Measurements from ENCODE around the gene HECW1. TPM values are rescaled to one million over a fixed set of nuclear protein-coding genes. Genes with fewer than 3 reads are reported as not detected.
A peak's percentile ranks its signal among the peaks of the same experiment; 100 is the strongest.

Gene HECW1
- total and polyA plus RNA-seq, 2 of the 13 experiments (the other 11 are each of a cell fraction or from before 2014, with no cell fraction given): not detected

DNA sequence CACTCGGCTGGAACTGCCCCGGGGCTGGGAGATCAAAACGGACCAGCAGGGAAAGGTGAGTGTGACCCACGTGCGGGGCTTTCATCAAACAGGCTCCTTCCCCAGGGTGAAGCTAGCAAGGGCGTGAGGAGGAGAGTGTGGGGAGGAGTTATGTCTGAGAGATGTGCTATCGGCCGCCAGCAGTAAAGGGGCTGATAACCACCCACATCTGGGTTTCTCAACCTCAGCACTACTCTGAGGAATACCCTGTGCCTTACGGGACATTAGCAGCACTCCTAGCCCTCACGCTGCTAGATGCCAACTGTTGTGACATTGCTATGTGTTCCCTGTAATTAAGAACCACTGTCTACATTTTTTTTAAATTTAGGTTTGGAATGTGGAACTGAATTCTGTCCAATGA lies 356.6 kb downstream of the HECW1 start:
- CTCF ChIA-PET (ENCODE audit: low intra/inter-chr PET ratio, low total read pairs): no interaction called here

More for the DNA sequence above, 356.6 kb downstream of the HECW1 start:
- peaks cover 0 to 23% of the 10 kb centered on the region in 2 experiments; a peak in 4 of 5 replicates for H3K27me3 ChIP-seq (ENCODE audit: control insufficient read depth in 1 of 2, insufficient read depth in 2 of 2, low read length in 2 of 2)
- no peak for FAIRE-seq
- no peaks in the 10 kb centered on the region for H4K20me1 ChIP-seq (ENCODE audit: insufficient read depth, low read length)
- H3K9me3 ChIP-seq (ENCODE audit: low read length): no peaks in the 10 kb centered on the region
- intact Hi-C loops (cut with micrococcal nuclease; ENCODE audit: unreplicated experiment) (no loop called here), in situ Hi-C loops (cut with HindIII; ENCODE audit: extremely low pct_ligation_motif_present, low pct_unique_long_range_greater_than_20kb) (loop anchor here (25.0 kb wide), 2 partner anchors 243 to 368 kb away; no protein-coding TSS in a partner anchor)
- no peak overlapping the region for H2AFZ ChIP-seq (ENCODE audit: low read length)
- peak overlapping the region; percentile 28; the same call in 1 of the 2 replicates for H3K4me2 ChIP-seq (ENCODE audit: low read depth, low read length)
- no peaks in the 10 kb centered on the region for H3K79me2 ChIP-seq (ENCODE audit: insufficient read depth, low read length)
- peak; percentile 67 for ATAC-seq
- H3K9ac ChIP-seq (ENCODE audit: insufficient read depth, low read depth, low read length): no peak overlapping the region
- TF ChIP-seq ARNT2 (CRISPR knock-in tag; IDR thresholded peaks at IDR 0.05; ENCODE audit: low read depth) (no peak), NFKB2 (CRISPR knock-in tag; IDR thresholded peaks at IDR 0.05; ENCODE audit: borderline replicate concordance) (0 out of 2 replicates have a peak, but pooled peaks have one; percentile 27), HHEX (CRISPR knock-in tag; IDR thresholded peaks at IDR 0.05) (no peak), RFXANK (CRISPR knock-in tag; IDR thresholded peaks at IDR 0.05) (no peak), RAD21 (CRISPR knock-in tag; IDR thresholded peaks at IDR 0.05) (no peak), ELF1 (CRISPR knock-in tag; IDR thresholded peaks at IDR 0.05) (no peak), SOX6 (IDR thresholded peaks at IDR 0.05) (no peak), SOX6 (CRISPR knock-in tag; IDR thresholded peaks at IDR 0.05) (no peak), ATF1 (CRISPR knock-in tag; IDR thresholded peaks at IDR 0.05) (no peak), KAT7 (CRISPR knock-in tag; IDR thresholded peaks at IDR 0.05; ENCODE audit: borderline replicate concordance) (no peak), ZNF773 (CRISPR knock-in tag; IDR thresholded peaks at IDR 0.05; ENCODE audit: borderline replicate concordance) (no peak), SIN3A (IDR thresholded peaks at IDR 0.05; ENCODE audit: borderline replicate concordance, low read depth, low read length) (no peak)
- TF ChIP-seq, protein P1, sequence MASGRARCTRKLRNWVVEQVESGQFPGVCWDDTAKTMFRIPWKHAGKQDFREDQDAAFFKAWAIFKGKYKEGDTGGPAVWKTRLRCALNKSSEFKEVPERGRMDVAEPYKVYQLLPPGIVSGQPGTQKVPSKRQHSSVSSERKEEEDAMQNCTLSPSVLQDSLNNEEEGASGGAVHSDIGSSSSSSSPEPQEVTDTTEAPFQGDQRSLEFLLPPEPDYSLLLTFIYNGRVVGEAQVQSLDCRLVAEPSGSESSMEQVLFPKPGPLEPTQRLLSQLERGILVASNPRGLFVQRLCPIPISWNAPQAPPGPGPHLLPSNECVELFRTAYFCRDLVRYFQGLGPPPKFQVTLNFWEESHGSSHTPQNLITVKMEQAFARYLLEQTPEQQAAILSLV (CRISPR knock-in tag; IDR thresholded peaks at IDR 0.05; ENCODE audit: borderline replicate concordance): no peak
- TF ChIP-seq, protein P2, sequence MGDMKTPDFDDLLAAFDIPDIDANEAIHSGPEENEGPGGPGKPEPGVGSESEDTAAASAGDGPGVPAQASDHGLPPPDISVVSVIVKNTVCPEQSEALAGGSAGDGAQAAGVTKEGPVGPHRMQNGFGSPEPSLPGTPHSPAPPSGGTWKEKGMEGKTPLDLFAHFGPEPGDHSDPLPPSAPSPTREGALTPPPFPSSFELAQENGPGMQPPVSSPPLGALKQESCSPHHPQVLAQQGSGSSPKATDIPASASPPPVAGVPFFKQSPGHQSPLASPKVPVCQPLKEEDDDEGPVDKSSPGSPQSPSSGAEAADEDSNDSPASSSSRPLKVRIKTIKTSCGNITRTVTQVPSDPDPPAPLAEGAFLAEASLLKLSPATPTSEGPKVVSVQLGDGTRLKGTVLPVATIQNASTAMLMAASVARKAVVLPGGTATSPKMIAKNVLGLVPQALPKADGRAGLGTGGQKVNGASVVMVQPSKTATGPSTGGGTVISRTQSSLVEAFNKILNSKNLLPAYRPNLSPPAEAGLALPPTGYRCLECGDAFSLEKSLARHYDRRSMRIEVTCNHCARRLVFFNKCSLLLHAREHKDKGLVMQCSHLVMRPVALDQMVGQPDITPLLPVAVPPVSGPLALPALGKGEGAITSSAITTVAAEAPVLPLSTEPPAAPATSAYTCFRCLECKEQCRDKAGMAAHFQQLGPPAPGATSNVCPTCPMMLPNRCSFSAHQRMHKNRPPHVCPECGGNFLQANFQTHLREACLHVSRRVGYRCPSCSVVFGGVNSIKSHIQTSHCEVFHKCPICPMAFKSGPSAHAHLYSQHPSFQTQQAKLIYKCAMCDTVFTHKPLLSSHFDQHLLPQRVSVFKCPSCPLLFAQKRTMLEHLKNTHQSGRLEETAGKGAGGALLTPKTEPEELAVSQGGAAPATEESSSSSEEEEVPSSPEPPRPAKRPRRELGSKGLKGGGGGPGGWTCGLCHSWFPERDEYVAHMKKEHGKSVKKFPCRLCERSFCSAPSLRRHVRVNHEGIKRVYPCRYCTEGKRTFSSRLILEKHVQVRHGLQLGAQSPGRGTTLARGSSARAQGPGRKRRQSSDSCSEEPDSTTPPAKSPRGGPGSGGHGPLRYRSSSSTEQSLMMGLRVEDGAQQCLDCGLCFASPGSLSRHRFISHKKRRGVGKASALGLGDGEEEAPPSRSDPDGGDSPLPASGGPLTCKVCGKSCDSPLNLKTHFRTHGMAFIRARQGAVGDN (CRISPR knock-in tag; IDR thresholded peaks at IDR 0.05): peak; percentile 27; the same call in 1 of the 2 replicates
- WGBS (ENCODE audit: low lambda C conversion rate): 15% methylated on average over 9 of the region's 10 CpGs
- DNase-seq (ENCODE audit: low spot score): no peak
- no peak overlapping the region for H3K27ac ChIP-seq (ENCODE audit: extremely low read length, insufficient read depth, low read length)
- H3K4me3 ChIP-seq (replicated peaks in 1 of 3; ENCODE audit: insufficient read depth in 1 of 3, low read depth in 2 of 3, low read length in 3 of 3): no peak overlapping the region; a peak in 1 of 6 replicates
- H3K36me3 ChIP-seq (replicated peaks in 1 of 2; ENCODE audit: control insufficient read depth in 1 of 2, insufficient read depth in 2 of 2, low read length in 2 of 2): no peaks in the 10 kb centered on the region
- no TSS peak for BruUV-seq (replicated peaks)
- H3K4me1 ChIP-seq (ENCODE audit: insufficient read depth, low read length): peaks cover 48% of the 10 kb centered on the region
- POLR2A ChIA-PET: no interaction called here

Data from HepG2 (cell line).